GM19240 (cell line): Measurements from ENCODE around the gene STEEP1.
"Not testable (repeated sequence)": the region's sequence is repeated elsewhere in the genome, so short reads cannot be mapped to it uniquely, and the experiment has no call there.

Source experiments
- DNase-seq: peaks from one replicate; pipeline ENCODE4 v3.0.0; 2011; ENCODE audit warnings: low spot score; ENCODE audit not compliant: insufficient read length

The STEEP1 gene

DNA sequence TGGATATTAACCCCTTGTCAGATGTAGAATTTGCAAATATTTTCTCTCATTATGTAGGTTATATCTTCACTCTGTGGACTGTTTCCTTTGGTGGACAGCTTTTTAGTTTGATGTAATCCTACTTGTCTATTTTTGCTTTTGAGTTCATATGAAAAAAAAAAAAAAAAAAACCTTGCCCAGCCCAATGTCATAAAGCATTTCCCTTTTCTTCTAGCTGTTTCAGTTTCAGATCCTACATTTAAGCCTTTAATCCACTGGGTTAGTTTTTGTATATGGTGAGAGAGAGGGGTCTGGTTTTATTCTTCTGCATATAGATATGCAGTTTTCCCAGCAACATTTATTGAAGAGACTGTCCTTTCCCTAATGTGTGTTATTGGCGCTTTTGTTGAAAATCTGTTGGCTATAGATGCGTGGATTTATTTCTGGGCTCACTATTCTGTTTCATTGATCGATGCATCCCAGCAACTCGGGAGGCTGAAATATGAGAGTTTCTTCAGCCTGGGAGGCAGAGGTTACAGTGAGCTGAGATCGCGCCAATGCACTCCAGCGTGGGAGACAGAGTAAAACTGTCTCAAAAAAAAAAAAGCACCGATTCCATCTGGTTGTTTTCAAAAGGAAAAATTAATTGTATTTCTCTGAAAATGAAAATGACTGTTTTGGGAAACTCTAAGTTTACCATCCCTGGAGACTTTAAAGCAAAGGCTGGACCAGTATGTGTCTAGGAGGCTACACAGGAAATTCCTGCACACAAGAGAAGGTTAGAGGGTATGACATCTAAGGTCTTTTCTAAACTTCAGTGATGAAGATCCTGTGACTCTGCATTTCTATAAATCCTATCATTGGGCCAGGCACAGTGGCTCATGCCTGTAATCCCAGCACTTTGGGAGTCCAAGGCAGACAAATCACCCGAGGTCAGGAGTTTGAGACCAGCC lies 35.6 kb downstream of the STEEP1 start:
- no peak for DNase-seq

DNA sequence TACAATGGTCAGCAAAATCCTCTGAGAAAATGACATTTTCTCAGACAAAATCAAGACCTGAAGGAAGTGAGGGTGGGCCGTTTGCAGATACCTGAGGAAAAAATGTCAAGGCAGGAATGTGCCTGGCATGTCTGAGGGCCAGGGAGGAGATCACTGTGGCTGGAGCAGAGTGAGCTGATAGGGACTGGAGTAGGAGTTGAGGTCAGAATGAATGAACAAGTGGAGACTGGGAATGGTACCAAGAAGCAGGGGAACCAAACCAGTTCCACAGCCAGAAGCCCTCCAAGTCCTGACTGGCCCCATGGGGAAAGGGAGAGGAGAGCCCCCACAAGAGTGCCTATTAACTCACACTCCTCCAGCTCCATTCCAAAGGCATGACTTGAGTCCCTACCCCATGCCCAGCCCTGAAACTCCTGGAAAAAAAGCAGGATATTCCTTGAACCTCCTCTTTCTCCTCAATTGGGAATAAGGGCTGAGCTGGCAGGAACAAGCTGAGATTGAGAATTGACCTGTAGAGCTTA lies 41.5 kb downstream of the STEEP1 start:
- no peak for DNase-seq

DNA sequence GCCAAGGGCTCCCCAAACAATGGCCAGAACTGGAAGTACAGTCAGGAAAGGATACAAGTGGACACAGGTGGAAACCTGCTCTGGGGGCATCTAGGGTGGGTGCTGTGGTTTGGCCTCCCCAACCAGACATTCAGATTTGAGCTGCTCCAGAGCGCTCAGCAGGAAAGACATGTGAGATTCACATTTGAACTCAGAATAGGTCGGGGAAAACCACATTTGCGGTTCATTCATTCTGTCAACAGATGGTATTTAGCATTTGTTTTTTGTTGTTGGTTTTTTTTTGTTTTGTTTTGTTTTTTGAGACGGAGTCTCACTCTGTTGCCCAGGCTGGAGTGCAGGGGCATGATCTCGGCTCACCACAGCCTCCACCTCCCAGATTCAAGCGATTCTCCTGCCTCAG lies 44.0 kb downstream of the STEEP1 start:
- no peak for DNase-seq

DNA sequence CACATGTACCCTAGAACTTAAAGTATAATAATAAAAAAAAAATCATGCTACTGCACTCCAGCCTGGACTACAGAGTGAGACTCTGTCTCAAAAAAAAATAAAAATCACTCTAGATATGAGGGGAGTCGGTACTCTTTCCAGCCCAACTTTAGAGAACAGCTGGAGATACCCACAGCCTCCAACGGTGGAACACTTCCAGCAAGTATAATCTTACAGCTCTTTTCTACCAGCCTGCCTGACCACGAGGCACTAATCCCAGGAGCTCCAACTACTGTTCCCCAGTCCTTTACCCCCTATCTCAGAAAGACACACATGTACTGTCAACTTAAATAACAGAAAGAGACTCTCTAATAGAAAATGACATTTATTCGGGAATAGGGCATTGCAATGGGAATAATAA lies 46.8 kb downstream of the STEEP1 start:
- DNase-seq, result no peak

DNA sequence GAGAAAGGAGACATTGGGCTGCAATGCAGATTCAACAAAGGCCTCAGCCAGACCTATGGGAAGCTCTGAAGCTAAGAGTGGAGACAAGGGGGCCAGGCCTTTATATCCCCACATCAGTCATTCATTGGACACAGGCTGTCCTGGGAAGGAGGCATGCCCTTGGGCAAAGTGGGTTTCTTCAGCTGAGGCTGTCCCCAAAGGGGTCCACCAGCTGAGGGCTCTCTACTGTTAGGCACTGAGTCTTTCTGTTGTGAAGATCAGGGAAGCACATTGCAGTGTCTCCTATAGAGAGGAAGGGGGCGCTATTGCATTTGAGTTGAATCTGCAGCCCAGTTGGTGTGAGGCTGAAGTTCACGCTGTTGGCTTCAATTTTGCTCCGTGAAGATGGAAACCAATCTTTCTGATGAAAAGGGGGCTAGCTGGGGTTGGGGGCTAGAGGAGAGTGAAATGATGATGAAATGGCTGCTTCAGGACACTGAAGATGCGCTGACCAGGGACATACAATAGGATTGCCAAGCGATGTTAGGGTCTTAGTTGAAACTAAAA lies 49.0 kb downstream of the STEEP1 start:
- peak; percentile 77 for DNase-seq

DNA sequence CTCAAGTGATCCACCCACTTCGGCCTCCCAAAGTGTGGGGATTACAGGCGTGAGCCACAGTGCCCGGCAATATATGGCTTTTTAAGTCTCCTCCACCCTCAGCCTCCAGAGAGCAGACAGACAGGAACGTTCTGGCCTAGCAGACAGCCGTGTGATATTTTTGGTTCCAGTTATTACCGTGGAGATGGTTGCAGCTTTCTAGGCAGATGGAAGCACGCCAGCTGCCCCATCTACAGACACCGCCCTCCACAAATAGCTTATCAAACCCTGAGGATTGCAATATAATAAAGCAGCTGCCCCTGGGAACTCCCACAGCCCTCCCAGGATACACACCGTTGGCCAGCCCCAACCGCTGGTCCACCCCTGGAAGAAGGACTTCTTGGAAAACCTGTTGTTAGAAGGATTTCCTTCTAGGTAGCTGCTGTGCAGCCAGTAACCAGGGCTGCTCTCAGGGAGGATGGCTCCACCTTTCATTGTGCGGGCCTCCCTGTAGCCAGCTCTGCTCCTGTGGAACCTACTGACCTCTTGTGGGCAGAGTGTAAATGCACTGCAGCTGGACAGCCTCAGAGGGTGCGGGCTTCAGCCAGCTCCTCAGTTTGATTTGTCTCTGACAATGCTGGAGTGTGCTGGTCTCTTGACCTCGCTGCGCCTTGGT lies 52.9 kb downstream of the STEEP1 start:
- DNase-seq, result no peak

DNA sequence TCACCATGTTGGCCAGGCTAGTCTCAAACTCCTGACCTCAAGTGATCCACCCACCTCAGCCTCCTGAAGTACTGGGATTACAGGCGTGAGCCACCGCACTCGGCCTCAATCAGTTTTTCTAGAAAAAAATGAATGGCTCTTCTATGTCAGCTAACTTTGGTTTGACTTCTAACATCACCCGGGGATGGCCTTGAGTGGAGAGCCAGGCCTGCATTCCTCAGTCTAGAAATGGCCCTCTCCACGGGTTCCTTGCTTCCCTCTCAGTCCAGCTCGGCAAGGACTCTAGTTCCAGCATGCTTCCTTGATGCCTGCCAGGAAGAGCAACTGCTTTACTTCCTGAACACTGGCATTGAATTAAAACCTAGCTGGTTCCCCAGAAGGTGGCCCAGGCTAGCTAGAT lies 58.0 kb downstream of the STEEP1 start:
- no peak for DNase-seq

DNA sequence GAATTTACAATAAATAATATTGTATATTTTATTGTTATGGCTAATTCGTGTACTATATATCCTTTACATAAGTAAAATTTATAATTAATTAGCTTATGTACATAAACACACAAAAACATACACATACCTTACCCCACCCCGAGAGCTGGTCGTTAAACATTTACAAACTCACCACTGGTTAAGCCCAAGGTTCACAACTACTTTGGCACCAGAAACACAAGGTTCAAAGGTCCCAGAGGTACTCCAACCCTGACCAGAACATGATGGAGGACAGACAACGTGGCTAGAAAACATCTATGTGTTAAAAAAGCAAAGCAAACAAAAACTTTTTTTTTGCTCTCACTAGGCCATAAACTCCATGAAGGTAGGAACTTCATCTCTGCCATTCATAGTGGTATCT lies 59.3 kb downstream of the STEEP1 start:
- DNase-seq, result no peak

DNA sequence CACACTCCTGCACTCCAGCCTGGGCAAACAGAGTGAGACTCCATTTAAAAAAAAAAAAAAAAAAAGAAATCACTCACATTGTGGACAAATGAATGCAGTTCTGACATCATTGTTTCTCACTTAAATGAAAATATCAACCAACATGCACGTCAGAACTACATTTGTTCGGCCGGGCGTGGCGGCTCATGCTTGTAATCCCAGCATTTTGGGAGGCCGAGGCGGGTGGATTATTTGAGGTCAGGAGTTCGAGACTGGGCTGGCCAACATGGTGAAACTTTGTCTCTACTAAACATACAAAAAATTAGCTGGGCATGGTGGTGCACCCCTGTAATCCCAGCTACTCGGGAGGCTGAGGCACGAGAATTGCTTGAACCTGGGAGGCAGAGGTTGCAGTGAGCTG lies 60.1 kb downstream of the STEEP1 start:
- DNase-seq, result not testable (repeated sequence)

DNA sequence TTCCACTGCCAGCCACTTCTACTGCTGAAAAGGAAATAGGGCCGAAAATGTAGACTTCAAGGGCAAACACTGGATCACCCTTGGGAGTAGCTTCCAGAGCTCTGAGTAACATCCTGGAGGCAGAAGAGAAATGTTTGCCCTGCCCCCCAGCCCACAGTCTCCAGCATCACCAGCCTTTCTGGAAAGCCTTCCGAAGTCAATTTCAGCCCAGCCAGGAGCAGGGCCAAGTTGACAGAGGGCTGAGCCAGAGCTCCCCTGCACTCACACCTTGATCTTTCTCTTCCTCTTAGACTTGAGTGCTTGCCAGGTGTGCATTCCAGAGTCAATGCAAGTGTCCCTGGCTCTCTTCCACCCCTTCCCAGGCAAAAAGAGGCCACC lies 61.7 kb downstream of the STEEP1 start:
- DNase-seq, result no peak

DNA sequence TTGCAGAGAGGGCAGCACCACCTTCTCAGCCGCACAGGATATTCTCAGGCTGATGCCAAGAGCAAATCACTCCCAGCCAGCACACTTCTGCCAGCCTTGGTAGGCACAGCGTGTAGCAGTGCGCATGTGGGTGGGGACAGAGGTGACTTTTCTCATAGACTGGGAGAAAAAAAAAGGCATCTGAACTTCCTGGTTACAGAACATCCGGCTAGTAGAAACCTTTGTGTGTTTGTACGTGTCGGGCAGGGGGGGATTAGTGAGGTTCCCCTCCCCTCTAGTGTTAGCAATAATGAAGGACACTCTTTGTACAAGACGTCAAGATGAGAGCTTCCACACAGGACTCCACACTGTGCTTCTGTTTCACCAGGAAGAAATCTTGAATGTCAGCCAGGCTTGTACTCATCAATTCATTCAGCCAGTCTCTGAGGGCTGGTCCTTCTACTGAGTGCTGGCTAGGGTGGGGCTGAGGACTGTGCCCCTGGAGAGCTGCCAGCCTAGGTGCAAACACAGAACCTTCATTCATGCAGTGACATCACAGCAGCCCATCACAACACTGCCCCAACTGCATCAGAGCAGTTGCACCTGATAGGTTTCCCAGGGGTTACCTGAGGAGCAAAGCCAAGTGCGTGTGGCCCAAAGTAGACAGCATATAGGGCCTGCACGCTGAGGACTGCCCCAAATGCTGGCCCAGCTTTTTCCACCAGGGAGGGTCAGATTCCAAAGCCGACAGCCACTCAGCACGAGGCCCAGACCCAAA lies 62.3 kb downstream of the STEEP1 start:
- no peak for DNase-seq

DNA sequence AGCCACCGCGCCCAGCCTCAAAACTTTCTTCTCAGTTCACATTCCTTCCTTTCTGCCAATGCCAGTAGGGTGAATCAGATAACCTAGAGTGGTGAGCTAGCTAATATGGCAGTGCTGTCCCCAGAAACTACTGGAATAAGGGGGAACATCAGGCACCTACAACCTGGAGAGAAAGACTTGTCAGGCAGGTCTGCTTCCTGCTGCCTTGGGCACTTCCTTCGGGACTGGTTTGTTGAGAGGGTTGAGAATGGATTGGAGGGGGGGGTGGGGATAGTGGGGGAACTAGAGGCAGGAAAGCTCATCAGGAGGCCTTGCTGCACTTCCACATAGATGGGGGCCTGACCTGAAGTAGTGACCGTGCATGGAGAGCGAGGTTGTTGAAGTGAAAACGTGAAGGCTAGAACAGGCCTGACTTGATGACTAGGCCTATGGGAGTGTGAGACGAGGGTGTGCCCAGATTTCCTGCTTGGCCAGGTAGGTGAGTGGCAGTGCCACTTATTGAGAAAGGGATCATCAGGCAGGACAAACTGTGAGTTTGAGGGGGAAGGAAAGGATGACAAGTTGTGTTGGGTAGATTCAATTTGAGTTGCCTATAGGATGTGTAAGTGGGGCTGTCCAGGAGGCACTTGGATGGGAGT lies 63.6 kb downstream of the STEEP1 start:
- DNase-seq, result no peak

DNA sequence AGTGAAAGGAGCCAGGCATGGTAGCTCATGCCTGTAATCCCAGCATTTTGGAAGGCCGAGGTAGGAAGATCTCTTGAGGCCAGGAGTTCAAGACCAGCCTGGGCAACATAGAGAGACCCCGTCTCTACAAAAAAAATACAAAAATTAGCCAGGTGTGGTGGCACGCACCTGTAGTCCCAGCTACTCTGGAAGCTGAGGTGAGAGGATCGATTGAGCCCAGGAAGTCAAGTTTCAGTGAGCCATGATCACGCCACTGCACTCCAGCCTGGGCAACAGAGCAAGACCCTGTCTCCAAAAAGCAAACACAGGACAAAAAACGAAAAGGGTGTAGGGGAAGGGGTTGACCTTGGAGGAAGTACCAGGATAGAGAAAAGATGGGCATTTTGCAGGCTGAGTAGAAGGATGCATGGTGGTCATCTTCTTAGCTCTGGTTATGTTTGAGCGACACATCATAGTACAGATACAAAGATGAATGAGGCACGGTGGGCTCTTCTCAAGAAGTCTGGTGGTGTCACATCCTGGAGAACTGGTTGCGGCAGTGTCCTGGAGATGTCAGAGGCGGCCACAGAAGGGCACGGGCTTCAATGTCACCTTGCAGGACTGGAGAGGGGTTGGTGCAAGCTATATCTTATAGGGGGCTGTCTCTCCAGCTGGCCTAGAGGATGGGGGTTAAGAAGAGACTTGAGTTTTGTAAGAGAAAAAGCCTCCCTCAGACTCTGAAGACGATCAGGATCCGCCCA lies 65.0 kb downstream of the STEEP1 start:
- DNase-seq, result no peak

DNA sequence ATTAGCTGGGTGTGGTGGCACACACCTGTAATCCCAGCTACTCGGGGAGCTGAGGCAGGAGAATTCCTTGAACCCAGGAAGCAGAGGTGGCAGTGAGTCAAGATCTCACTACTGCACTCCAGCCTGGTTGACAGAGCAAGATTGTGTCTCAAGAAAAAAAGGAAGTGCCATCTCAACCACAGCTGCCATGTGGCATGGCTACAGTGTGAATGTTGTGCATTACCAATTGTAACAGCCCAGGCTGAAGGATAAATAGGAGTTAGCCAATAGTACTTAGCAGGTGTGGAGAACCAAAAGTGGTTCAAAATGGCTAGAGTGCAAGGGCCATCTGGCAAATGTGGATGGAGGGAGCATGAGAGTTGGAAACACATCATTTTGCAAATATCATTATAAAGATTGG lies 68.0 kb downstream of the STEEP1 start:
- no peak for DNase-seq

DNA sequence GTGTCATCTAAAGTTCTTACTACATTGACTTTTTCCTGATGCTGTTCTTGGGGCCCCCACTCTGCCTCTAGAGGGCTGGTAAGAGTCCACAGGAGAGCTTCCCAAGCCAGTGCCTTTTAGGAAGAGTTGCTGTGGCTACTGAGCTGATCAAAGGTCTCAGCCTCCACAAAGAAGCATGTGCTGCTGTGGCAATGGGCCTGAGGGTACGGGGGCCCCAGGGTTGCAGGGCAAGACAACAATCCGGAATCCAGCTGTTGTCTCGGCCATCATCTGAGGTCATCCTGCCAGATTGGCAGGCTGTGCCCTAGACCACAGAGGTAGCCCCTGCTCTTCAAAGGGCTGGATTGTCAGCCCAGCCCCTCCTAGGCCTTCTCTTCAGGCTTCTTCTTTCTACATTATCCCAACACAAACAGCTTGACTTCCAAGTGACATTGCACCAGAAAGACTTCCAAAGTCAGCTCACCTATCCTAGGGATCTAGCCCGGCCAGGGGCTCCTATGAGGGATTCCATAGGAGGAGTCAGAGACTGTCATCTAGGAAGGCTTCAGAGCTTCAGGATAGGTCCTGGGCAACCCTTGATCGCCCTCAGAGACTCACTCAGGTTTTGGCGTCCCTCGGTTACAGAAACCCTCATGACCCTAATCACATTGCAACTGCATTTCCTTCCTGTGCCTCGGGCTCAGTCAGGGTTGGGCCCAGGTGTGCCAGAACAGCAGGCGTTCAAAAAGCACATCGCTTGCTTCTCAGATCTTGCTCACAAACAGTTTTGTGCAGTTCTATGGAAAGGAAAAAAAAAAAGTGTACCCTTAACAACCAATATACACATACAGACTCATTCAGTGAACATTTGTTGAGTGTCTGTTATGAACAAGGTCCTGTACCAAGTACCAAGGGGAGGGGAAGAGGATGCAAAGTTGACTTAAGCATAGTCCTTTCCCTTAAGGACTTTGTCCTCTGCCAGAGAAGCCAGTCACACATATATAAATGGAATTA lies 69.2 kb downstream of the STEEP1 start:
- DNase-seq, result no peak

DNA sequence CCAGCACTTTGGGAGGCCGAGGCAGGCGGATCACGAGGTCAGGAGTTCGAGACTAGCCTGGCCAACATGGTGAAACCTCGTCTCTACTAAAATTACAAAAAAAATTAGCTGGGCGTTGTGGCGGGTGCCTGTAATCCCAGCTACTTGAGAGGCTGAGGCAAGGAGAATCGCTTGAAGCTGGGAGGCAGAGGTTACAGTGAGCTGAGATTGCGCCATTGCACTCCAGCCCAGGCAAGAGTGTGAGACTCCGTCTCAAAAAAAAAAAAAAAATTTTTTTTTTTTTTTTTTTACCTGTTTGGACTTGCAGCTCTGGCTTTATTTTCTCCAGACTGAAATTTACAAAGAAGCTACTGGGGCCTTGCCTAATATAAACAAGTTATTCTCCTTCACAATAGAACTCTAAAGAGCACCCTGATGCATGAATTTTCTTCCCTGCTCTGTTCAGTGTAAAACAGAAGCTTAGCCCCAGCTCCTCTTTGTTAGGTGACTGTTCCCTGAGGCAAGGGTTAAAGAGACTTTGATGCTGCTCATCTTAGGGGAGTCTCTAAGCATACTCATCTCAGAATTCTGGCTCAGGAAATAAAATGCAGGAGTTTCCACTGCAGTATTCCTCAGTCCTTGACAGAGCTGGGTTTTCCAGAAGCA lies 71.2 kb downstream of the STEEP1 start:
- not testable (repeated sequence) for DNase-seq

DNA sequence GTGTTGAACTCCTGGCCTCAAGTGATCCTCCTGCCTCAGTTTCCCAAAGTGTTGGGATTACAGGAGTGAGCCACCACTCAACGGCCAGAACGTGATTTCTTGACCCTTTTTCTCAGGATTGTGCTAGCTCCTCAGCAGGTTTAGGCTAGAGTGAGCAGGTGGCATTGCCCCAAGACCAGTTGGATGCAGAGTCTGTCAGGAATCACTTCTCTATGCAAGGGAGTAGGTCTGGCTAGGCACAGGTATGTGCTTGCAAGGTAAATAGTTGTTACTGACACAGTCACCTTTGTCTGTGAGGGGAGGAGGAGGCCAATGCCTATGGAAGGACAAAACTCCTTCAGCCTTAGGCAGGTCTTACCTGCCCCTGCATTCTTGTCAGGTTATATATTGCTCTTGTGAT lies 72.7 kb downstream of the STEEP1 start:
- no peak for DNase-seq

DNA sequence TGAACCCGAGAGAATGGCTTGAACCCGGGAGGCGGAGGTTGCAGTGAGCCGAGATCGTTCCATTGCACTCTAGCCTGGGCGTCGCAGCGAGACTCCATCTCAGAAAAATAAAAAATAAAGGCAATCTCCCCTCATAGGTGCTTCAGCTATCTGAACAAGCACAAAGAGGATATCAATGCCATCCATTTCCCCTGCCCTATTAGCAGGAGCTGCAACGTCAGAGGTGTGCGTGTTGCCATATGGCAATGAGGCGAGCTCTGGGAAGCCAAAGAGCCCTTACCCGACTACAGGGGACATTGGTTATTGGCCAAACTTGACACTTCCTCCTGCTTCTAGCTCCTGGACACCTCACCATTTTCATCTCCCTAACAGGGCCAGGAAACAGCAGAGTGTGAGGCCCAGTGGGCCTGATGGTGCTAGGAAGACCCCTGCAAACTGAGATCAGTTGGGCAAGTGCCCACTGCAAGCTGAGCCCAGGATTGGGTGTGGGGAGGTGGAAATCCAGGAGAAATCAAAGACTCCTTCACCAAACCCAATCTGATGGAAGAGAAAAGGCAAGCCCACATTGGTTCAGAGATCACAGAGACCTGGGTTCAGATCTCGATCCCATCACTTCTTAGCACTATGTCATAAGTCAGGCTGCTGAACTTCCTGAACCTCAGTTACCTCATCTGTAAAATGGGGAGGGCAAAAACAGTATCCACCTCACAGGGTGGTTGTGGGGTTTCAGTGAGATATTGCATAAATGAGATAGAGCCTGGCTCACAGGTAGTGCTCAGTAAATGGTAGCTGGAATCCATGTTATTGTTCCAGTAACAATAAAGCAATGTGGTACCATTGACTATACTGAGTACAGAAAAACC lies 75.8 kb downstream of the STEEP1 start:
- no peak for DNase-seq
